Measurements from ENCODE around the gene TRPC4. TPM values are rescaled to one million over a fixed set of nuclear protein-coding genes. Genes with fewer than 3 reads are reported as not detected.

The TRPC4 gene
- total RNA-seq, 1 donor: 37.6 TPM

- TF ChIP-seq CTCF (IDR thresholded peaks at IDR 0.05; ENCODE audit: insufficient read depth, low read depth, low read length): no peak
- no peak for DNase-seq (ENCODE audit: low read depth)
- H3K4me3 ChIP-seq (ENCODE audit: low read depth, low read length): no peak overlapping the region
Measured at GRCh38 chr13:37613638-37614037, 255.9 kb downstream of the TRPC4 start.

GRCh38 chr13:37613236-37613635 lies 256.3 kb downstream of the TRPC4 start:
- no peak for TF ChIP-seq CTCF (IDR thresholded peaks at IDR 0.05; ENCODE audit: insufficient read depth, low read depth, low read length)
- no peak for DNase-seq (ENCODE audit: low read depth)

DNA sequence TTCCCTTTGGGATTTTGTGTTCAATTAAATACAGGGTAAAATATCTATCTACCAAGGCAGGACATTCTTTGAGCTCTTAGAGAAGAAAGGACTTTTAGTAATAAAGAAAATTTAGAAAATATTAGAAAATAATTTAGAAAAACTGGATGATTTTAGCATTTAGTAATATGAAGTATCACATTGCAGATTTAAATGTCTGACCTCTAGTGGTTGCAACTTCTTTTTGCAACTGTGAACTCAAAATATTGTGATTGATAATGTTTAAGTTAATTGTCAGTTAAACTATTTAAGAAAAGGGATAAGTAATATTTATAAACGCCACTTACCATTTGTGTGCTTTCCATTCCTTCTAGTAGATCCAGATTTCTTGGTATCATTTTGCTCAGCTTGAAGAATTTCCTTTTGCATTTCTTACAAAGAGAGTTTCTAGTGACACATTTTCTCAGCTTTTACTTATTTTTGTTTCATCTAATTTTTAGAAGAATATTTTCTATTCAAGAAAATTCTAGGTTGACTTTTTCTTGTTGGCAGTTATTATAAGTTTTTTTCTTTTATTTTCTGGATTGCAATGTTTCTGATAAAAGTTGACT lies 260.7 kb downstream of the TRPC4 start:
- no peak overlapping the region for H3K4me3 ChIP-seq (ENCODE audit: low read depth, low read length)
- no peak for DNase-seq (ENCODE audit: low read depth)
- peak; percentile 44 for TF ChIP-seq CTCF (IDR thresholded peaks at IDR 0.05; ENCODE audit: insufficient read depth, low read depth, low read length)

More at GRCh38 chr13:37613236-37613635, 256.3 kb downstream of the TRPC4 start:
- no peak overlapping the region for H3K4me3 ChIP-seq (ENCODE audit: low read depth, low read length)

GRCh38 chr13:37602733-37603381 lies 266.7 kb downstream of the TRPC4 start:
- no peak overlapping the region for H3K4me3 ChIP-seq (ENCODE audit: low read depth, low read length)
- peak; percentile 54 for TF ChIP-seq CTCF (IDR thresholded peaks at IDR 0.05; ENCODE audit: insufficient read depth, low read depth, low read length)
- peak; percentile 47 for DNase-seq (ENCODE audit: low read depth)

DNA sequence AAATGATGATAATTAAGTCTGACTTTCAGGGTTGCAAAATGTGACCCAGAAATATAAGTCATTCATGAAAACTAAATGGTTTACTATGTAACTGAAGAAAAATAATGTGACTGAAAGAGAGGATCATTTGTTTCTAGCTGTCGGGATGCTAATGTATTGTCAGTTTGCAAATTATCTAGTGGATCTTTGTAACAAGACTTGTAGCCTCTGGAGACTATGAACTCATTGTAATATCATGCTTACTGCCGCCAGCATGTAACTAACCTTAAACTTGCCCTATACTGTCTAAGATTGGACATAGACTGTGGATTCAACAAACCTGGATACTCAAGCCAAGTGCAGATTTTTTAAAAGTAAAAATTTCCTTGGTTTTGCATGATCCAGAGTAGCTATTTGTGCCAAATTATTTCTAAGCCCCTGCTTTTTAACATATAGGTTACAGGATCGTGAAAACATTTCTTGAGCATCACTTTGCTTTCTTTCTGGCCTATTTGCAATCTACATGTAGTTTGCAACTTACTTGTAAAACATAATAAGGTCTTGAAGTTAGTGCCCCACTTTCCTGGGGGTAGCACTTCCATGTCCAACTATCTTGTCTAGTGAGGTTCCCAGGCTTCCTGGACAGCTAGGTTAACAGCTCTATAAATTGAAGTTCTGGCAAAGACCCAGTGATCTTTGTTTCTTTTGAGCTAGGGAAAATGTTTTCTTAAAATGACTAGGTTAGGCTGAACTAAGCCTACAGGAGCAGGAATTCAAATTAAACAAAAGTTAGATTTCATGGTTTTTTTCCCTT lies 267.7 kb downstream of the TRPC4 start:
- no peak for TF ChIP-seq CTCF (IDR thresholded peaks at IDR 0.05; ENCODE audit: insufficient read depth, low read depth, low read length)
- DNase-seq (ENCODE audit: low read depth): no peak
- no peak overlapping the region for H3K4me3 ChIP-seq (ENCODE audit: low read depth, low read length)

DNA sequence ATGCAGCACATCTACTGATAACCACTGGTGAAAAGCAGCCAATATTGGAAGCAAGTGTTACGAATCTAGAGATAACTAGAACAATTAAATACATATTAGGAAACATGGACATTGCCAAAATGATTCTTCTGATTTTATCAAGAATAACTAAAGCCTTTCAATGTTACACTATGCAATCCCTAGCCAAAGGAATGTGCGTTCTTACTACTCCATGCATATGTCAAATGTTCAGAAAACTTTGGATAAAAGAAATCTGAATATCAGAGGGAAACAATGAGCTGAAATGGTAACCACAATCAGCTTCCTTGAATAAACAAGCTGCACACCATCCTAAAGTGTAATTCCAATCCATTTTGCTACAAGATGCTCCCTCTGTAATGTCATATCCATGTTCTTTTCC lies 270.1 kb downstream of the TRPC4 start:
- no peak for DNase-seq (ENCODE audit: low read depth)
- no peak for TF ChIP-seq CTCF (IDR thresholded peaks at IDR 0.05; ENCODE audit: insufficient read depth, low read depth, low read length)
- H3K4me3 ChIP-seq (ENCODE audit: low read depth, low read length): no peak overlapping the region
